Activated CD4-positive, alpha-beta T cell treated with anti-CD3 and anti-CD28 coated beads, Interleukin-2, amount 10 ng/mL, durations not matched to agents 7 days and 5 days (primary cell): ENCODE results near the gene TRAPPC3L. TPM values are rescaled to one million over a fixed set of nuclear protein-coding genes. Genes with fewer than 3 reads are reported as not detected.

Source experiments
- CTCF ChIA-PET: fragments of 350-600 bp; sonication (Branson Sonifier 250); formaldehyde crosslinking; loops from one replicate; lab custom pipeline; 2021; ENCODE audit warnings: antibody characterized with exemption; lab: Charles Lee
- POLR2A ChIA-PET: fragments of 350-600 bp; sonication (Branson Sonifier 250); formaldehyde crosslinking; loops from one replicate; lab custom pipeline; 2021; ENCODE audit warnings: antibody characterized with exemption; lab: Charles Lee
- DNase-seq: peaks from one replicate; pipeline ENCODE4 v3.0.0-alpha.2; 2020
- H3K27ac Mint-ChIP-seq: one replicate; pipeline ENCODE4 v1.8.0; 2021; ENCODE audit warnings: mild to moderate bottlenecking, moderate library complexity, mixed read lengths
- H3K27me3 Mint-ChIP-seq: one replicate; pipeline ENCODE4 v1.8.0; 2021; ENCODE audit warnings: mixed read lengths
- H3K36me3 Mint-ChIP-seq: one replicate; pipeline ENCODE4 v1.8.0; 2021; ENCODE audit warnings: low read depth, mixed read lengths
- H3K4me1 Mint-ChIP-seq: one replicate; pipeline ENCODE4 v1.8.0; 2021; ENCODE audit warnings: mixed read lengths
- H3K4me3 Mint-ChIP-seq: one replicate; pipeline ENCODE4 v1.8.0; 2021; ENCODE audit warnings: mild to moderate bottlenecking, moderate library complexity, mixed read lengths
- H3K9me3 Mint-ChIP-seq: one replicate; pipeline ENCODE4 v1.8.0; 2021; ENCODE audit warnings: mixed read lengths
- total RNA-seq, 2 experiments: library from RNA; stranded (reverse); gene quantifications; one replicate each; pipeline ENCODE4 v1.2.3, GENCODE V29; 2021

Gene TRAPPC3L
- not detected for total RNA-seq

- CTCF ChIA-PET, result interaction anchor here (1.2 kb wide), 1 partner anchor 16 kb away, joined by 3 read pairs; no protein-coding TSS in a partner anchor
These were observed at the start of gene TRAPPC3L for GRCh38 chr6:116545651-116546050. Gene TRAPPC3L (minus strand): TSS chr6:116545684. CDS start chr6:116545514, 170 bp downstream.

GRCh38 chr6:116595247-116595646, 49.8 kb upstream of the TRAPPC3L start:
- H3K9me3 Mint-ChIP-seq, result no peaks in the 10 kb centered on the region
- POLR2A ChIA-PET, result no interaction called here
- H3K36me3 Mint-ChIP-seq, result peaks cover 39% of the 10 kb centered on the region
- no peaks in the 10 kb centered on the region for H3K4me1 Mint-ChIP-seq
- CTCF ChIA-PET, result no interaction called here
- DNase-seq, result no peak
- no peak overlapping the region for H3K4me3 Mint-ChIP-seq
- H3K27ac Mint-ChIP-seq, result no peak overlapping the region
- H3K27me3 Mint-ChIP-seq, result no peaks in the 10 kb centered on the region

More at GRCh38 chr6:116545651-116546050, at the start of gene TRAPPC3L:
- Mint-ChIP-seq H3K4me3 (no peak within 1 kb of the TSS), H3K4me1 (no peaks in the 10 kb centered on the region), H3K36me3 (no peaks in the 10 kb centered on the region), H3K27me3 (peaks cover 28% of the 10 kb centered on the region), H3K9me3 (no peaks in the 10 kb centered on the region), H3K27ac (no peak within 1 kb of the TSS)
- no peak for DNase-seq
- POLR2A ChIA-PET, result no interaction called here

GRCh38 chr6:116586738-116587137, 41.3 kb upstream of the TRAPPC3L start:
- Mint-ChIP-seq H3K27ac (no peak overlapping the region), H3K36me3 (peaks cover 41% of the 10 kb centered on the region), H3K27me3 (no peaks in the 10 kb centered on the region), H3K9me3 (no peaks in the 10 kb centered on the region), H3K4me1 (no peaks in the 10 kb centered on the region), H3K4me3 (no peak overlapping the region)
- CTCF ChIA-PET, result no interaction called here
- DNase-seq, result no peak
- POLR2A ChIA-PET, result no interaction called here

GRCh38 chr6:116586276-116586675, 40.8 kb upstream of the TRAPPC3L start:
- H3K27me3 Mint-ChIP-seq, result no peaks in the 10 kb centered on the region
- no peak overlapping the region for H3K27ac Mint-ChIP-seq
- ChIA-PET POLR2A (no interaction called here), CTCF (no interaction called here)
- no peak overlapping the region for H3K4me3 Mint-ChIP-seq
- DNase-seq, result no peak
- no peaks in the 10 kb centered on the region for H3K4me1 Mint-ChIP-seq
- H3K36me3 Mint-ChIP-seq, result peaks cover 41% of the 10 kb centered on the region
- H3K9me3 Mint-ChIP-seq, result no peaks in the 10 kb centered on the region

- Mint-ChIP-seq H3K9me3 (no peaks in the 10 kb centered on the region), H3K27me3 (no peaks in the 10 kb centered on the region), H3K27ac (no peak overlapping the region), H3K4me3 (no peak overlapping the region), H3K36me3 (peaks cover 37% of the 10 kb centered on the region), H3K4me1 (peaks cover 12% of the 10 kb centered on the region)
- POLR2A ChIA-PET, result no interaction called here
- no peak for DNase-seq
- CTCF ChIA-PET, result no interaction called here
These were observed 34.7 kb upstream of the TRAPPC3L start for GRCh38 chr6:116580198-116580597.

- Mint-ChIP-seq H3K4me3 (no peak overlapping the region), H3K4me1 (peaks cover 16% of the 10 kb centered on the region), H3K27me3 (no peaks in the 10 kb centered on the region), H3K36me3 (peaks cover 31% of the 10 kb centered on the region), H3K27ac (no peak overlapping the region), H3K9me3 (no peaks in the 10 kb centered on the region)
- no peak for DNase-seq
- POLR2A ChIA-PET, result no interaction called here
- CTCF ChIA-PET, result no interaction called here
These were observed 33.7 kb upstream of the TRAPPC3L start for GRCh38 chr6:116579143-116579542.

GRCh38 chr6:116578335-116578734, 32.9 kb upstream of the TRAPPC3L start:
- no peaks in the 10 kb centered on the region for H3K27me3 Mint-ChIP-seq
- H3K36me3 Mint-ChIP-seq, result peaks cover 33% of the 10 kb centered on the region
- DNase-seq, result no peak
- ChIA-PET CTCF (no interaction called here), POLR2A (no interaction called here)
- H3K4me3 Mint-ChIP-seq, result no peak overlapping the region
- H3K27ac Mint-ChIP-seq, result no peak overlapping the region
- peaks cover 23% of the 10 kb centered on the region for H3K4me1 Mint-ChIP-seq
- no peaks in the 10 kb centered on the region for H3K9me3 Mint-ChIP-seq

- no peak for DNase-seq
- H3K4me3 Mint-ChIP-seq, result no peak overlapping the region
- no peaks in the 10 kb centered on the region for H3K9me3 Mint-ChIP-seq
- H3K36me3 Mint-ChIP-seq, result peaks cover 32% of the 10 kb centered on the region
- no peaks in the 10 kb centered on the region for H3K27me3 Mint-ChIP-seq
- H3K27ac Mint-ChIP-seq, result no peak overlapping the region
- H3K4me1 Mint-ChIP-seq, result peaks cover 31% of the 10 kb centered on the region
- ChIA-PET CTCF (interaction anchor here (1.4 kb wide), 1 partner anchor 17 kb away, joined by 3 read pairs; no protein-coding TSS in a partner anchor), POLR2A (no interaction called here)
These were observed 32.0 kb upstream of the TRAPPC3L start for GRCh38 chr6:116577486-116577885.

GRCh38 chr6:116575227-116575626, 29.7 kb upstream of the TRAPPC3L start:
- H3K4me1 Mint-ChIP-seq, result peaks cover 41% of the 10 kb centered on the region
- H3K36me3 Mint-ChIP-seq, result peaks cover 26% of the 10 kb centered on the region
- H3K27me3 Mint-ChIP-seq, result no peaks in the 10 kb centered on the region
- CTCF ChIA-PET, result no interaction called here
- no peak for DNase-seq
- H3K27ac Mint-ChIP-seq, result no peak overlapping the region
- no peaks in the 10 kb centered on the region for H3K9me3 Mint-ChIP-seq
- POLR2A ChIA-PET, result no interaction called here
- no peak overlapping the region for H3K4me3 Mint-ChIP-seq

GRCh38 chr6:116572162-116572561, 26.7 kb upstream of the TRAPPC3L start:
- Mint-ChIP-seq H3K9me3 (no peaks in the 10 kb centered on the region), H3K36me3 (peaks cover 19% of the 10 kb centered on the region), H3K27ac (peak overlapping the region; percentile 94), H3K4me1 (peaks cover 48% of the 10 kb centered on the region), H3K27me3 (no peaks in the 10 kb centered on the region), H3K4me3 (peak overlapping the region; percentile 87)
- peak; percentile 16 for DNase-seq
- POLR2A ChIA-PET, result interaction anchor here (0.7 to 1.7 kb wide), 2 partner anchors 110 to 292 kb away, joined by 4 to 5 read pairs; partner anchors contain the start of gene TSPYL1
- CTCF ChIA-PET, result interaction anchor here (1.4 to 2.2 kb wide), 5 partner anchors 9 to 304 kb away, joined by 3 to 10 read pairs (median 6); no protein-coding TSS in a partner anchor

- Mint-ChIP-seq H3K27ac (peak overlapping the region; percentile 94), H3K4me1 (peaks cover 47% of the 10 kb centered on the region), H3K36me3 (peaks cover 15% of the 10 kb centered on the region), H3K9me3 (no peaks in the 10 kb centered on the region), H3K4me3 (peak overlapping the region; percentile 87), H3K27me3 (peaks cover 3% of the 10 kb centered on the region)
- ChIA-PET POLR2A (interaction anchor here (0.6 to 1.7 kb wide), 2 partner anchors 96 to 292 kb away, joined by 3 to 4 read pairs; partner anchors contain the start of gene TSPYL1), CTCF (interaction anchor here (0.6 to 2.2 kb wide), 11 partner anchors 9 to 303 kb away, joined by 3 to 10 read pairs (median 4); partner anchors contain the start of genes KPNA5 and ZUP1)
- no peak for DNase-seq
These were observed 26.2 kb upstream of the TRAPPC3L start for GRCh38 chr6:116571683-116572000.

- Mint-ChIP-seq H3K27me3 (peaks cover 5% of the 10 kb centered on the region), H3K4me3 (peak within 1 kb of the TSS; percentile 87), H3K9me3 (no peaks in the 10 kb centered on the region), H3K4me1 (peaks cover 47% of the 10 kb centered on the region), H3K27ac (peak within 1 kb of the TSS; percentile 94), H3K36me3 (peaks cover 10% of the 10 kb centered on the region)
- DNase-seq, result peak; percentile 98
- CTCF ChIA-PET, result interaction anchor here (0.6 to 2.2 kb wide), 11 partner anchors 8 to 302 kb away, joined by 3 to 10 read pairs (median 4); partner anchors contain the start of genes KPNA5 and ZUP1
- POLR2A ChIA-PET, result interaction anchor here (0.6 to 1.7 kb wide), 2 partner anchors 97 to 291 kb away, joined by 3 to 4 read pairs; partner anchors contain the start of gene TSPYL1
These were observed 25.6 kb upstream of the TRAPPC3L start, which contains the start of gene RWDD1 for GRCh38 chr6:116570856-116571682. Gene RWDD1 (plus strand): TSS chr6:116571504. CDS start chr6:116571583, 79 bp downstream.
